ENCODE measurements around the gene FAM167B. TPM values are rescaled to one million over a fixed set of nuclear protein-coding genes. Genes with fewer than 3 reads are reported as not detected.

The FAM167B gene
- total and polyA plus RNA-seq, 7 donors, result 0.71 to 9.0 (median 3.0) TPM; not detected in 1

Small RNAs within 50 kb of the gene (small RNA-seq; reads per million reads assigned to genes)
- gene RF00017 (0 reads per million in 3 donors), gene RF00019 (0 reads per million in 3 donors)

Other genes starting within 250 kb of the FAM167B start
- 10 to 100 TPM; 67.2 to 80.6 (median 73.6) TPM for gene KHDRBS1, start 233.4 kb upstream of the FAM167B start, total RNA-seq
- 10 to 100 TPM; 58.0 to 83.7 (median 66.1) TPM for gene KHDRBS1, start 233.4 kb upstream of the FAM167B start, polyA plus RNA-seq
- 1 to 10 TPM; 2.0 to 6.7 (median 3.7) TPM for gene TMEM39B, start 174.3 kb upstream of the FAM167B start, total RNA-seq
- gene TMEM39B, start 174.3 kb upstream of the FAM167B start, polyA plus RNA-seq, result 10 to 100 TPM in 1 of 3 donors, 1 to 10 TPM in 2; 3.6 to 11.9 (median 3.7) TPM
- gene KPNA6, start 139.2 kb upstream of the FAM167B start, total RNA-seq, result 10 to 100 TPM; 33.4 to 47.0 (median 41.6) TPM
- gene KPNA6, start 139.2 kb upstream of the FAM167B start, polyA plus RNA-seq, result 10 to 100 TPM in 1 of 3 donors, 1 to 10 TPM in 2; 6.0 to 15.3 (median 9.5) TPM
- 10 to 100 TPM; 28.9 to 46.7 (median 36.7) TPM for gene TXLNA, start 67.5 kb upstream of the FAM167B start, total RNA-seq
- 10 to 100 TPM in 2 of 3 donors, 1 to 10 TPM in 1; 9.0 to 35.4 (median 11.6) TPM for gene TXLNA, start 67.5 kb upstream of the FAM167B start, polyA plus RNA-seq
- gene CCDC28B, start 46.6 kb upstream of the FAM167B start, total RNA-seq, result 10 to 100 TPM in 1 of 4 donors, 1 to 10 TPM in 3; 3.9 to 15.0 (median 6.9) TPM
- 1 to 10 TPM; 3.7 to 9.3 (median 4.2) TPM for gene CCDC28B, start 46.6 kb upstream of the FAM167B start, polyA plus RNA-seq
- gene IQCC, start 41.6 kb upstream of the FAM167B start, total RNA-seq, result 1 to 10 TPM in 3 of 4 donors, under 1 TPM in 1; 0.81 to 3.9 (median 2.1) TPM
- 1 to 10 TPM in 2 of 3 donors, under 1 TPM in 1; 0.60 to 2.5 (median 1.4) TPM for gene IQCC, start 41.6 kb upstream of the FAM167B start, polyA plus RNA-seq
- gene DCDC2B, start 38.1 kb upstream of the FAM167B start, total RNA-seq, result not detected
- gene DCDC2B, start 38.1 kb upstream of the FAM167B start, polyA plus RNA-seq, result under 1 TPM in 1 of 3 donors, not detected in 2; 0.04 TPM
- gene TMEM234, start 24.9 kb upstream of the FAM167B start, total RNA-seq, result 10 to 100 TPM in 2 of 4 donors, 1 to 10 TPM in 2; 6.4 to 20.8 (median 10.1) TPM
- 10 to 100 TPM in 1 of 3 donors, 1 to 10 TPM in 2; 4.4 to 23.1 (median 7.2) TPM for gene TMEM234, start 24.9 kb upstream of the FAM167B start, polyA plus RNA-seq
- gene EIF3I, start 24.8 kb upstream of the FAM167B start, total RNA-seq, result 100 to 1,000 TPM; 163 to 178 (median 171) TPM
- 100 to 1,000 TPM; 171 to 226 (median 185) TPM for gene EIF3I, start 24.8 kb upstream of the FAM167B start, polyA plus RNA-seq
- under 1 TPM in 3 of 4 donors, not detected in 1; 0.36 to 0.81 (median 0.49) TPM for gene LCK, start 4.0 kb downstream of the FAM167B start, total RNA-seq
- 10 to 100 TPM in 1 of 3 donors, 1 to 10 TPM in 1, under 1 TPM in 1; 0.92 to 37.3 (median 1.8) TPM for gene LCK, start 4.0 kb downstream of the FAM167B start, polyA plus RNA-seq
- gene HDAC1, start 44.9 kb downstream of the FAM167B start, total RNA-seq, result 10 to 100 TPM; 47.1 to 68.0 (median 55.6) TPM
- 100 to 1,000 TPM; 163 to 215 (median 180) TPM for gene HDAC1, start 44.9 kb downstream of the FAM167B start, polyA plus RNA-seq
- 1 to 10 TPM; 4.1 to 9.7 (median 6.6) TPM for gene MARCKSL1, start 89.0 kb downstream of the FAM167B start, total RNA-seq
- 100 to 1,000 TPM; 120 to 158 (median 141) TPM for gene MARCKSL1, start 89.0 kb downstream of the FAM167B start, polyA plus RNA-seq
- gene FAM229A, start 115.3 kb downstream of the FAM167B start, total RNA-seq, result 10 to 100 TPM in 1 of 4 donors, 1 to 10 TPM in 3; 3.5 to 13.8 (median 5.6) TPM
- 1 to 10 TPM in 2 of 3 donors, under 1 TPM in 1; 0.60 to 7.5 (median 1.2) TPM for gene FAM229A, start 115.3 kb downstream of the FAM167B start, polyA plus RNA-seq
- 1 to 10 TPM in 3 of 4 donors, not detected in 1; 1.5 to 2.2 (median 2.1) TPM for gene TSSK3, start 115.3 kb downstream of the FAM167B start, total RNA-seq
- 1 to 10 TPM in 1 of 3 donors, not detected in 2; 1.1 TPM for gene TSSK3, start 115.3 kb downstream of the FAM167B start, polyA plus RNA-seq
- gene BSDC1, start 147.2 kb downstream of the FAM167B start, total RNA-seq, result 10 to 100 TPM; 52.8 to 76.7 (median 62.1) TPM
- gene BSDC1, start 147.2 kb downstream of the FAM167B start, polyA plus RNA-seq, result 10 to 100 TPM; 46.2 to 52.0 (median 50.7) TPM
- gene ZBTB8B, start 217.8 kb downstream of the FAM167B start, total RNA-seq, result under 1 TPM in 3 of 4 donors, not detected in 1; under 0.01 TPM
- under 1 TPM in 1 of 3 donors, not detected in 2; 0.01 TPM for gene ZBTB8B, start 217.8 kb downstream of the FAM167B start, polyA plus RNA-seq